Peyer's patch (tissue), 4 donors: ENCODE measurements around the gene RNF217.

Experiments used
- POLR2A ChIP-seq, 2 donors: fragments of 450-650 bp; IDR thresholded peaks; one replicate each; pipeline ENCODE4 v1.5.1; 2017; ENCODE audit warnings: antibody characterized with exemption in 2 of 2, mild to moderate bottlenecking in 2 of 2, moderate library complexity in 2 of 2
- TF ChIP-seq, protein P1 (sequence below), 6 experiments: fragments of 450-650 bp in 4 of 6; fragments of 200-600 bp in 2 of 6; sonication (generic) in 1 of 6; IDR thresholded peaks; one replicate each; pipeline ENCODE4 v1.5.1; 2017 to 2019; ENCODE audit warnings: antibody characterized with exemption in 6 of 6, mild to moderate bottlenecking in 3 of 6, moderate library complexity in 1 of 6

DNA sequence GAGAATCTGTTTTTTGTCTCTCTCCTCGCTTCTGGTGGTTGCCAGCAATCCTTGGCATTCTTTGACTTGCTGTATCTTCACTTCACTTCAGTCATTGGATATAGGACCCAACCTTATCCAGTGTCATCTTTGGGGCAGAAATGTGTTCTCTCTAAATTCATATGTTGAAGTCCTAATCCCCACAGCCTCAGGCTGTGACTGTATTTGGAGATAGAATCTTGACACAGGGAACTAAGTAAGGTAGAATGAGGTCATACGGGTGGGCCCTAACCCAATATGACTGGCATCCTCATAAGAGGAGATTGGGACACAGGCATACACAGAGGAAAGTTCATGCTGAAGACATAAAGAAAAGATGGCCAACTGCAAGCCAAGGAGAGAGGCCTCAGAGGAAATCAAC lies 139.4 kb downstream of the RNF217 start:
- no peak for TF ChIP-seq POLR2A (IDR thresholded peaks at IDR 0.05)
- TF ChIP-seq, protein P1, sequence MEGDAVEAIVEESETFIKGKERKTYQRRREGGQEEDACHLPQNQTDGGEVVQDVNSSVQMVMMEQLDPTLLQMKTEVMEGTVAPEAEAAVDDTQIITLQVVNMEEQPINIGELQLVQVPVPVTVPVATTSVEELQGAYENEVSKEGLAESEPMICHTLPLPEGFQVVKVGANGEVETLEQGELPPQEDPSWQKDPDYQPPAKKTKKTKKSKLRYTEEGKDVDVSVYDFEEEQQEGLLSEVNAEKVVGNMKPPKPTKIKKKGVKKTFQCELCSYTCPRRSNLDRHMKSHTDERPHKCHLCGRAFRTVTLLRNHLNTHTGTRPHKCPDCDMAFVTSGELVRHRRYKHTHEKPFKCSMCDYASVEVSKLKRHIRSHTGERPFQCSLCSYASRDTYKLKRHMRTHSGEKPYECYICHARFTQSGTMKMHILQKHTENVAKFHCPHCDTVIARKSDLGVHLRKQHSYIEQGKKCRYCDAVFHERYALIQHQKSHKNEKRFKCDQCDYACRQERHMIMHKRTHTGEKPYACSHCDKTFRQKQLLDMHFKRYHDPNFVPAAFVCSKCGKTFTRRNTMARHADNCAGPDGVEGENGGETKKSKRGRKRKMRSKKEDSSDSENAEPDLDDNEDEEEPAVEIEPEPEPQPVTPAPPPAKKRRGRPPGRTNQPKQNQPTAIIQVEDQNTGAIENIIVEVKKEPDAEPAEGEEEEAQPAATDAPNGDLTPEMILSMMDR (IDR thresholded peaks at IDR 0.05), result no peak
